ENCODE measurements around the gene CDH23. TPM values are rescaled to one million over a fixed set of nuclear protein-coding genes. Genes with fewer than 3 reads are reported as not detected.
A peak's percentile ranks its signal among the peaks of the same experiment; 100 is the strongest.

CDH23 gene
- total and polyA plus RNA-seq, 2 of the 8 experiments (the other 6 are each of a cell fraction or from before 2014, with no cell fraction given): 1.9 to 4.9 TPM

DNA sequence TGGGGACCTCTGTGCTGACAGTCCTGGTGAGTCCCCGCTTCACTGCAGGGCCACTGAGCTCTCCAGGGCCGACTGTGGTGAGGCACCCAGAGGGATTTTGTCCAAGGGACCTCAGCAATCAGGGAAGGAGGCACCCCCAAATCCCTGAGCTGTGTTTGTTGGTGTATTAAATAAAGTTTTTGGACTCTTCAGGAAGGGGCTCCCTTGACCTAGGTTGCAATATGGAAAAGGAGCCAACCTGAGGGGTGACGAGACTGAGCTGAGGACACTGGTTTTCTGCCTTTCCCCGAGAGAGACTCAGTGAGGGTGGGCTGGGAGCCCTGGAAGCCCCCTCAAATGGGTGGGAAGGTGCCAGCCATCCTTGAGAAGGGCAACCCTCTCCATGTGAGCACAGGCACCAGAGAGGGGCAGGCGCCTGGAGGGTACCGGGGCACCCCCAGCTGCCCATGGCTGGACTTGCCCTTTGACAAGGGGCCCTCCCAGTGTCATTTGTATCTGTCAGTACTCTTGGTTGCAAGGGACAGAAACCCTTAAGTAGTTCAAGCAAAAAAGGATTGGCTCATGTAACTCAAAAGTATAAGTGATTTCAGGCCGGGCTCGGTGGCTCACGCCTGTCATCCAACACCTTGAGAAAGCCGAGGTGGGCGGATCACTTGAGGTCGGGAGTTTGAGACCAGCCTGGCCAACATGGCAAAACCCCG lies 250.0 kb downstream of the CDH23 start:
- Histone ChIP-seq H2BK120ac (replicated peaks; ENCODE audit: low read depth, low read length) (no peak overlapping the region), H2BK15ac (ENCODE audit: low read length) (no peak overlapping the region), H3K56ac (replicated peaks; ENCODE audit: insufficient read length, low read depth, low read length) (no peak overlapping the region), H4K5ac (ENCODE audit: insufficient read length, low read depth, low read length) (no peak overlapping the region), H3K4me1 (replicated peaks in 1 of 4; ENCODE audit: control insufficient read depth in 3 of 4, insufficient read depth in 4 of 4, low read length in 3 of 4) (peaks cover 10 to 14% (median 12%) of the 10 kb centered on the region in 4 experiments), H3K23ac (ENCODE audit: insufficient read length) (no peak overlapping the region), H3K9me3 (ENCODE audit: insufficient read depth in 2 of 2, low read depth in 1 of 2, low read length in 1 of 2) (no peaks in the 10 kb centered on the region), H4K20me1 (replicated peaks in 1 of 2; ENCODE audit: control insufficient read depth in 1 of 2, insufficient read depth in 2 of 2, low read length in 2 of 2) (no peaks in the 10 kb centered on the region), H2BK20ac (ENCODE audit: low read length) (no peak overlapping the region), H3K27me3 (replicated peaks in 1 of 4; ENCODE audit: control insufficient read depth in 3 of 4, extremely low read depth in 1 of 4, insufficient read depth in 3 of 4, low read length in 3 of 4) (no peaks in the 10 kb centered on the region), H4K8ac (ENCODE audit: extremely low read depth, insufficient read depth, low read length) (no peak overlapping the region), H3K4ac (replicated peaks; ENCODE audit: insufficient read length, low read depth, low read length) (no peak overlapping the region), H3K23me2 (ENCODE audit: low read depth, low read length) (no peaks in the 10 kb centered on the region; the same call in 1 of the 2 replicates), H3K4me3 (ENCODE audit: extremely low read depth in 1 of 4, insufficient read depth in 2 of 4, low read depth in 3 of 4, low read length in 4 of 4) (no peak overlapping the region), H2AK5ac (ENCODE audit: low read depth, low read length) (no peak overlapping the region), H3K14ac (ENCODE audit: insufficient read length) (no peak overlapping the region), H3K4me2 (ENCODE audit: insufficient read depth in 1 of 2, low read depth in 2 of 2, low read length in 2 of 2) (no peak overlapping the region), H2BK5ac (ENCODE audit: low read depth, low read length) (no peak overlapping the region), H3K79me2 (ENCODE audit: control insufficient read depth in 1 of 2, insufficient read depth in 2 of 2, low read length in 2 of 2) (no peaks in the 10 kb centered on the region), H2AFZ (ENCODE audit: low read length) (no peak overlapping the region), H3K18ac (ENCODE audit: extremely low read depth, low read length) (no peak overlapping the region), H2BK12ac (ENCODE audit: low read depth, low read length) (no peak overlapping the region), H3K79me1 (ENCODE audit: low read depth, low read length) (no peaks in the 10 kb centered on the region), H4K91ac (replicated peaks; ENCODE audit: insufficient read length, low read length) (peak overlapping the region; percentile 26), H3K9ac (replicated peaks in 1 of 4; ENCODE audit: extremely low read depth in 1 of 4, low read depth in 3 of 4, low read length in 3 of 4) (no peak overlapping the region), H3K27ac (ENCODE audit: low read depth, low read length) (no peak overlapping the region), H3K36me3 (ENCODE audit: control insufficient read depth in 2 of 4, insufficient read depth in 4 of 4, low read length in 3 of 4) (no peaks in the 10 kb centered on the region)
- no peak for DNase-seq (ENCODE audit: low read depth in 1 of 2, low spot score in 2 of 2)
- no peak for FAIRE-seq
- ChIA-PET CTCF (ENCODE audit: partially characterized antibody) (interaction anchor here (0.7 to 6.2 kb wide), 27 partner anchors 8 to 270 kb away, joined by 3 to 50 read pairs (median 4); no protein-coding TSS in a partner anchor), POLR2A (ENCODE audit: partially characterized antibody) (interaction anchor here (0.9 to 1.1 kb wide), 2 partner anchors 12 to 24 kb away, joined by 3 read pairs; no protein-coding TSS in a partner anchor)
- TF ChIP-seq CBX5 (IDR thresholded peaks at IDR 0.05; ENCODE audit: low read depth, low read length): no peak
- TF ChIP-seq ATF3 (IDR thresholded peaks at IDR 0.05; ENCODE audit: insufficient read depth, low read depth, low read length): no peak
- no peak for TF ChIP-seq ATF2 (IDR thresholded peaks at IDR 0.05; ENCODE audit: low read length)
- no peak for TF ChIP-seq RBBP5 (IDR thresholded peaks at IDR 0.05; ENCODE audit: borderline replicate concordance, low read depth, low read length)
- whole genome bisulfite sequencing, 2 experiments (ENCODE audit: extremely low coverage in 1 of 2, insufficient coverage in 1 of 2, insufficient read length in 1 of 2, insufficient replicate concordance in 2 of 2, low coverage in 1 of 2, low lambda C conversion rate in 2 of 2, missing lambda C conversion rate in 1 of 2): 92% methylated on average over 13 of the region's 13 CpGs; no CpG with 5 or more reads in 1 of the 2 experiments
